B cell (primary cell): ENCODE data around the gene SEC14L1.

Experiments
- CTCF ChIP-seq: fragments of 200-600 bp; IDR thresholded peaks from one replicate; pipeline ENCODE4 v1.8.0; 2022; ENCODE audit warnings: antibody characterized with exemption, mild to moderate bottlenecking
- EZH2 ChIP-seq: IDR thresholded peaks from 2 replicates; pipeline ENCODE4 v1.6.1; 2012; ENCODE audit warnings: borderline replicate concordance, low read depth, mild to moderate bottlenecking, moderate library complexity, low read length; ENCODE audit not compliant: insufficient read depth, poor library complexity, severe bottlenecking

- TF ChIP-seq CTCF = no peak
- no peak for TF ChIP-seq EZH2
Observed at GRCh38 chr17:77163511-77164280, 22.9 kb downstream of the SEC14L1 start.
